AG04450 (cell line): ENCODE results near the gene LLGL2. TPM values are rescaled to one million over a fixed set of nuclear protein-coding genes. Genes with fewer than 3 reads are reported as not detected.

ENCODE experiments used
- CTCF ChIA-PET: fragments of 300-600, 350-600 bp; formaldehyde crosslinking; extraction: SDS; loops from one replicate; lab custom pipeline; 2022; ENCODE audit warnings: antibody characterized with exemption, inconsistent platforms; lab: Charles Lee
- POLR2A ChIA-PET: fragments of 350-600 bp; formaldehyde crosslinking; extraction: SDS; loops from one replicate; lab custom pipeline; 2021; ENCODE audit warnings: antibody characterized with exemption, inconsistent platforms; lab: Yijun Ruan, JAX
- DNase-seq: peaks from one replicate; pipeline ENCODE4 v3.0.0-alpha.2; 2011; ENCODE audit warnings: low read depth, low spot score
- H3K27ac ChIP-seq: one replicate; pipeline ENCODE4 v1.5.1; 2012; ENCODE audit warnings: low read depth, low read length, control low read depth
- H3K27me3 ChIP-seq: one replicate; pipeline ENCODE4 v1.6.0; 2012; ENCODE audit warnings: low read length; ENCODE audit not compliant: control insufficient read depth, insufficient read depth
- H3K4me3 ChIP-seq: 2 replicates; pipeline ENCODE4 v1.5.1; 2011; ENCODE audit warnings: mild to moderate bottlenecking, low read depth, low read length, control low read depth
- H3K9me3 ChIP-seq: 2 replicates; pipeline ENCODE4 v1.5.1; 2012; ENCODE audit warnings: low read length; ENCODE audit not compliant: control insufficient read depth, insufficient read depth
- CTCF ChIP-seq: IDR thresholded peaks from 2 replicates; pipeline ENCODE4 v1.5.1; 2011; ENCODE audit warnings: low read depth, low read length, control low read depth, inconsistent platforms
- polyA plus RNA-seq: library from polyadenylated mRNA; depleted of rRNA; stranded (reverse); fragments of >200 nt; gene quantifications from 2 replicates; pipeline ENCODE4 v1.2.3, GENCODE V29; 2011

Gene LLGL2
- polyA plus RNA-seq, 1 experiment: 0.24 TPM

DNA sequence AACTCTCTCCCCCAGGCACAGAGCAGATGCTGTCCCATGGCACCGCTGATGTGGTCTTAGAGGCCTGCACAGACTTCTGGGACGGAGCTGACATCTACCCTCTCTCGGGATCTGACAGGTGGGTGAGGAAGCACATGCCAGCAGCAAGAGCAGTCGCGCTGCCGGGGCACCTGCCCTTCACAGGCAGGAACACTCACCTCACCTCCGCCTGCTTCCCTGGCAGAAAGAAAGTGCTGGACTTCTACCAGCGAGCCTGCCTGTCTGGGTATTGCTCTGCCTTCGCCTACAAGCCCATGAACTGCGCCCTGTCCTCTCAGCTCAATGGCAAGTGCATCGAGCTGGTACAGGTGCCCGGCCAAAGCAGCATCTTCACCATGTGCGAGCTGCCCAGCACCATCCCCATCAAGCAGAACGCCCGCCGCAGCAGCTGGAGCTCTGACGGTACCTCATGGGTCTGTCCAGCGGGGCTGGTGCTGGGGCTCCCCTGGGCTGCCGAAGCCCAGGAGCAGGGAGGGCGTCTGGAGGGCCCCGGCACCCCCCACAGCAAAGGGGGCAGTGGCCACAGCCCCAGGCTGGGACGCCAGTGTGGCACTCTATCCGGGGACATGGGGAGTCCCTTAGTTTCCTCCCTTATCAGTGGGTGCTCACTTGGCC is 31.9 kb upstream of the LLGL2 start:
- no peak for TF ChIP-seq CTCF
- DNase-seq: no peak
- Histone ChIP-seq H3K27me3 (no peaks in the 10 kb centered on the region), H3K27ac (no peak overlapping the region), H3K4me3 (no peak overlapping the region), H3K9me3 (no peaks in the 10 kb centered on the region)
- POLR2A ChIA-PET: no interaction called here
- CTCF ChIA-PET: no interaction called here

GRCh38 chr17:75494326-75494877 is 31.1 kb upstream of the LLGL2 start:
- no peak overlapping the region for H3K4me3 ChIP-seq
- H3K27ac ChIP-seq: no peak overlapping the region
- ChIA-PET CTCF (no interaction called here), POLR2A (no interaction called here)
- no peaks in the 10 kb centered on the region for H3K9me3 ChIP-seq
- TF ChIP-seq CTCF: no peak
- no peaks in the 10 kb centered on the region for H3K27me3 ChIP-seq
- no peak for DNase-seq

GRCh38 chr17:75496005-75496404 is 29.5 kb upstream of the LLGL2 start:
- no peaks in the 10 kb centered on the region for H3K9me3 ChIP-seq
- ChIA-PET CTCF (no interaction called here), POLR2A (no interaction called here)
- TF ChIP-seq CTCF: no peak
- no peaks in the 10 kb centered on the region for H3K27me3 ChIP-seq
- no peak overlapping the region for H3K4me3 ChIP-seq
- no peak overlapping the region for H3K27ac ChIP-seq
- DNase-seq: no peak

DNA sequence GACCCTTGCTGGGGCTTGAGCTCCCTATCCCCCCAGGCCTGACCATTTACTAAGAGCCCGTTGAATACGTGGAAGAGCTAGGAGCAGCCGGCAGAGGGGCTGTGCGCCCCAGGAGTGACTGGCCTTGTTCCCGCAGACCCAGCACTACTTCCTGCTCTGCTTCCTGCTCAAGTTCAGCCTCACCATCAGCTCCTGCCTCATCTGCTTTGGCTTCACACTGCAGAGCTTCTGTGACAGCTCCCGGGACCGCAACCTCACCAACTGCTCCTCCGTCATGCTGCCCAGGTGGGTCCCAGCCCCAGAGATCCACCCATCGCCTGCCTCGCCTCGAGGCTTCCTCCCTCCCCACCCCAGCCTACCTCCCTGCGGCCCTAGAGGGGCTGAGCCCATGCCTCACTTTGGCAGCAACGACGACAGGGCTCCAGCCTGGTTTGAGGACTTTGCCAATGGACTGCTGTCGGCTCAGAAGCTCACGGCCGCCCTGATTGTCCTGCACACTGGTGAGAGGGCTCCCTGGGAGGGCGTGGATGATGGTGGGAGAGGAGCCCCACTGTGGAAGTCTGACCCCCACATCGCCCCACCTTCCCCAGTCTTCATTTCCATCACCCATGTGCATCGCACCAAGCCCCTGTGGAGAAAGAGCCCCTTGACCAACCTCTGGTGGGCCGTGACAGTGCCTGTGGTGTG is 27.3 kb upstream of the LLGL2 start:
- no peak for DNase-seq
- TF ChIP-seq CTCF: no peak
- H3K4me3 ChIP-seq: no peak overlapping the region
- no peaks in the 10 kb centered on the region; the same call in 1 of the 2 replicates for H3K9me3 ChIP-seq
- POLR2A ChIA-PET: interaction anchor here (0.5 to 1.1 kb wide), 3 partner anchors 18 to 235 kb away, joined by 3 to 4 read pairs (median 3); partner anchors contain the start of genes TMEM94 and TSEN54
- CTCF ChIA-PET: interaction anchor here (0.8 kb wide), 1 partner anchor 258 kb away, joined by 3 read pairs; no protein-coding TSS in a partner anchor
- H3K27ac ChIP-seq: no peak overlapping the region
- H3K27me3 ChIP-seq: no peaks in the 10 kb centered on the region

- ChIA-PET CTCF (no interaction called here), POLR2A (interaction anchor here (0.5 to 1.1 kb wide), 3 partner anchors 10 to 236 kb away, joined by 3 to 4 read pairs (median 3); partner anchors contain the start of gene TSEN54)
- Histone ChIP-seq H3K27ac (no peak overlapping the region), H3K9me3 (no peaks in the 10 kb centered on the region; the same call in 1 of the 2 replicates), H3K4me3 (no peak overlapping the region), H3K27me3 (no peaks in the 10 kb centered on the region)
- no peak for DNase-seq
- no peak for TF ChIP-seq CTCF
Observed at GRCh38 chr17:75498726-75499213, 26.7 kb upstream of the LLGL2 start.
